Hepatocyte (in vitro differentiated cells): ENCODE results near the gene CDK5R2. TPM values are rescaled to one million over a fixed set of nuclear protein-coding genes. Genes with fewer than 3 reads are reported as not detected.

Source experiments
- DNase-seq: peaks from one replicate; pipeline ENCODE4 v3.0.0-alpha.2; 2016; ENCODE audit warnings: low spot score
- H2AFZ ChIP-seq: fragments of 200-600 bp; sonication (generic); 2 replicates; pipeline ENCODE4 v1.6.0; 2016; ENCODE audit warnings: antibody characterized with exemption, mild to moderate bottlenecking
- H3K27ac ChIP-seq: fragments of 200-600 bp; sonication (generic); 2 replicates; pipeline ENCODE4 v1.5.1; 2016; ENCODE audit warnings: mild to moderate bottlenecking
- H3K27me3 ChIP-seq: fragments of 200-600 bp; sonication (generic); 2 replicates; pipeline ENCODE4 v1.6.1; 2016
- H3K36me3 ChIP-seq: fragments of 200-600 bp; sonication (generic); replicated peaks from 2 replicates; pipeline ENCODE4 v1.5.1; 2016; ENCODE audit warnings: low read depth; ENCODE audit not compliant: insufficient read depth
- H3K4me1 ChIP-seq: fragments of 200-600 bp; sonication (generic); 2 replicates; pipeline ENCODE4 v1.5.1; 2016; ENCODE audit warnings: mild to moderate bottlenecking, moderate library complexity; ENCODE audit not compliant: insufficient read depth
- H3K4me2 ChIP-seq: fragments of 200-600 bp; sonication (generic); 2 replicates; pipeline ENCODE4 v1.6.0; 2016
- H3K4me3 ChIP-seq: fragments of 200-600 bp; sonication (generic); 2 replicates; pipeline ENCODE4 v1.5.1; 2016; ENCODE audit warnings: mild to moderate bottlenecking
- H3K79me2 ChIP-seq: fragments of 200-600 bp; sonication (generic); 2 replicates; pipeline ENCODE4 v1.6.0; 2017; ENCODE audit warnings: mild to moderate bottlenecking
- H3K9me2 ChIP-seq: fragments of 200-600 bp; sonication (generic); replicated peaks from 2 replicates; pipeline ENCODE4 v1.6.0; 2017; ENCODE audit warnings: mild to moderate bottlenecking; ENCODE audit not compliant: insufficient read depth
- H3K9me3 ChIP-seq: fragments of 200-600 bp; sonication (generic); 2 replicates; pipeline ENCODE4 v1.5.1; 2016; ENCODE audit warnings: low read depth, mild to moderate bottlenecking
- H4K20me1 ChIP-seq: fragments of 200-600 bp; sonication (generic); 2 replicates; pipeline ENCODE4 v1.6.0; 2016; ENCODE audit warnings: mild to moderate bottlenecking; ENCODE audit not compliant: insufficient read depth, poor library complexity, severe bottlenecking
- CTCF ChIP-seq: fragments of 200-600 bp; sonication (generic); IDR thresholded peaks from 2 replicates; pipeline ENCODE4 v1.5.1; 2016; ENCODE audit warnings: antibody characterized with exemption, mild to moderate bottlenecking; ENCODE audit not compliant: poor library complexity
- EZH2 ChIP-seq: fragments of 200-600 bp; sonication (generic); IDR thresholded peaks from 2 replicates; pipeline ENCODE4 v1.6.1; 2016; ENCODE audit warnings: antibody characterized with exemption, mild to moderate bottlenecking, borderline replicate concordance
- EZH2phosphoT487 ChIP-seq: fragments of 200-600 bp; sonication (generic); IDR thresholded peaks from one replicate; pipeline ENCODE4 v1.6.1; 2018; ENCODE audit warnings: antibody characterized with exemption, mild to moderate bottlenecking, low read depth, moderate library complexity; ENCODE audit not compliant: unreplicated experiment, severe bottlenecking
- WGBS: methylation state at CpG from one replicate; pipeline ENCODE4 v1.1.6; 2016; ENCODE audit warnings: low lambda C conversion rate; ENCODE audit errors: missing lambda C conversion rate; 5-methylcytosine and 5-hydroxymethylcytosine counted together
- polyA plus RNA-seq: library from polyadenylated mRNA; unstranded; fragments of >200 nt; fragmentation: Nextera tagmentation; extraction: Ambion mirVana; gene quantifications from 2 replicates; pipeline ENCODE4 v1.2.1, GENCODE V29; 2016
- total RNA-seq: library from RNA; depleted of rRNA; stranded (reverse); fragments of >200 nt; gene quantifications from 2 replicates; pipeline ENCODE4 v1.2.3, GENCODE V29; 2014

The CDK5R2 gene
- total and polyA plus RNA-seq, 2 experiments from 2014 or later, result 0.37 TPM; not detected in 1

GRCh38 chr2:218946621-218947020 lies 12.8 kb upstream of the CDK5R2 start:
- no peak overlapping the region for H3K4me2 ChIP-seq
- H3K4me3 ChIP-seq, result no peak overlapping the region
- H3K9me3 ChIP-seq, result no peaks in the 10 kb centered on the region
- no peak overlapping the region for H2AFZ ChIP-seq
- TF ChIP-seq CTCF, result no peak
- no peak for TF ChIP-seq EZH2phosphoT487
- TF ChIP-seq EZH2, result no peak
- H3K79me2 ChIP-seq, result no peaks in the 10 kb centered on the region
- no peaks in the 10 kb centered on the region for H3K4me1 ChIP-seq
- H4K20me1 ChIP-seq, result no peaks in the 10 kb centered on the region
- no peak overlapping the region for H3K27ac ChIP-seq
- WGBS, result no CpG with 5 or more reads among the region's 1 CpG
- no peaks in the 10 kb centered on the region for H3K36me3 ChIP-seq
- DNase-seq, result no peak
- H3K27me3 ChIP-seq, result peaks cover 17% of the 10 kb centered on the region
- H3K9me2 ChIP-seq, result no peaks in the 10 kb centered on the region

- Histone ChIP-seq H3K4me3 (no peak overlapping the region), H3K36me3 (no peaks in the 10 kb centered on the region), H2AFZ (no peak overlapping the region), H3K4me1 (no peaks in the 10 kb centered on the region), H4K20me1 (no peaks in the 10 kb centered on the region), H3K9me2 (no peaks in the 10 kb centered on the region), H3K27me3 (peaks cover 28% of the 10 kb centered on the region), H3K4me2 (no peak overlapping the region), H3K79me2 (no peaks in the 10 kb centered on the region), H3K27ac (no peak overlapping the region), H3K9me3 (no peaks in the 10 kb centered on the region)
- DNase-seq, result no peak
- WGBS, result 94% methylated on average over 7 of the region's 7 CpGs
- TF ChIP-seq EZH2, result no peak
- no peak for TF ChIP-seq CTCF
- TF ChIP-seq EZH2phosphoT487, result no peak
Observed at GRCh38 chr2:218952160-218952559, 7.3 kb upstream of the CDK5R2 start.

DNA sequence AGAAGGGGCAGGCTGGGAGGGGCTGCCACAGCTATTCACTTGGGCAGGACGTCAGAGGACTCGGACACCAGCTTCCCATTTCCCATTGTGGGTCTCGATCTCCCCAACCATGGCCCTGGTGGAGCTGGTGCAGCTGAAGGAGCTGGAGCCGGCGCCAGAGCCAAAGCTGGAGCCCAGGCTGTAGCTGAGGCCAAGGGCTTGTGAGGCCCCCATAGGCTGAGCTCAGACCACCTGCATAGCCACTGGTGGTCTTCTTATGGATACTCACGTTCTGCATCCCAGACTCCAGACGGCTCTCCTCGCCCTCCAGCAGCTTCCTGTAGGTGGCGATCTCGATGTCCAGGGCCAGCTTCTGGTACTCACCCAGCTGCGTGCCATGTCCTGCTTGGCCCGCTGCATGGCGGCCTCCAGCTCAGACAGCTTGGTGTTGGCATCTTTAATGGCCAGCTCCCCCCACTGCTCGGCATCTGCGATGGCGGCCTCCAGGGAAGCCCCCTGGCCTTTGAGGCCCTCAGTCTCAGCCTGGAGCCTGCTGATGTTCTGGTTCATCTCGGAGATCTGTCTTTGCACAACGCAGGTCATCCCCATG lies 6.0 kb upstream of the CDK5R2 start:
- WGBS, result 75% methylated on average over 18 of the region's 18 CpGs
- Histone ChIP-seq H2AFZ (no peak overlapping the region), H4K20me1 (no peaks in the 10 kb centered on the region), H3K27ac (no peak overlapping the region), H3K4me3 (no peak overlapping the region), H3K27me3 (peaks cover 41% of the 10 kb centered on the region), H3K9me2 (no peaks in the 10 kb centered on the region), H3K4me2 (no peak overlapping the region), H3K4me1 (no peaks in the 10 kb centered on the region), H3K36me3 (no peaks in the 10 kb centered on the region), H3K79me2 (no peaks in the 10 kb centered on the region), H3K9me3 (no peaks in the 10 kb centered on the region)
- no peak for DNase-seq
- no peak for TF ChIP-seq EZH2phosphoT487

- WGBS, result 83% methylated on average over 8 of the region's 8 CpGs
Observed at GRCh38 chr2:218954541-218955300, 4.7 kb upstream of the CDK5R2 start.

More at GRCh38 chr2:218954541-218955300, 4.7 kb upstream of the CDK5R2 start:
- H3K27me3 ChIP-seq, result peaks cover 47% of the 10 kb centered on the region
- no peaks in the 10 kb centered on the region for H3K9me3 ChIP-seq
- H2AFZ ChIP-seq, result no peak overlapping the region
- no peaks in the 10 kb centered on the region for H3K79me2 ChIP-seq
- H4K20me1 ChIP-seq, result no peaks in the 10 kb centered on the region
- no peak overlapping the region for H3K4me2 ChIP-seq
- no peak overlapping the region for H3K27ac ChIP-seq
- DNase-seq, result no peak
- no peaks in the 10 kb centered on the region for H3K36me3 ChIP-seq
- no peaks in the 10 kb centered on the region for H3K9me2 ChIP-seq
- H3K4me1 ChIP-seq, result no peaks in the 10 kb centered on the region
- TF ChIP-seq EZH2 (no peak), EZH2phosphoT487 (no peak), CTCF (no peak)
- H3K4me3 ChIP-seq, result no peak overlapping the region
